Kidney epithelial cell (primary cell): Measurements from ENCODE around the gene ADGB. TPM values are rescaled to one million over a fixed set of nuclear protein-coding genes. Genes with fewer than 3 reads are reported as not detected.

ENCODE experiments used
- DNase-seq: peaks from one replicate; pipeline ENCODE4 v3.0.0-alpha.2; 2010; ENCODE audit warnings: low read depth
- H3K27me3 ChIP-seq: 2 replicates; pipeline ENCODE4 v1.6.0; 2011; ENCODE audit warnings: low read length; ENCODE audit not compliant: control insufficient read depth, insufficient read depth
- H3K36me3 ChIP-seq: 2 replicates; pipeline ENCODE4 v1.5.1; 2011; ENCODE audit warnings: low read length; ENCODE audit not compliant: control insufficient read depth, insufficient read depth
- H3K4me3 ChIP-seq: 2 replicates; pipeline ENCODE4 v1.5.1; 2011; ENCODE audit warnings: low read depth, mild to moderate bottlenecking, control low read depth, low read length
- total RNA-seq: library from RNA; depleted of rRNA; stranded (reverse); fragments of >200 nt; gene quantifications from 2 replicates; pipeline ENCODE4 v1.2.3, GENCODE V29; 2015
- TF ChIP-seq, protein P1 (sequence below): IDR thresholded peaks from 2 replicates; pipeline ENCODE4 v1.5.1; 2011; ENCODE audit warnings: mild to moderate bottlenecking, moderate library complexity, low read length, control low read depth, inconsistent platforms; ENCODE audit not compliant: insufficient read depth, poor library complexity, severe bottlenecking

Gene ADGB
- total RNA-seq, 1 donor from 2014 or later = not detected

DNA sequence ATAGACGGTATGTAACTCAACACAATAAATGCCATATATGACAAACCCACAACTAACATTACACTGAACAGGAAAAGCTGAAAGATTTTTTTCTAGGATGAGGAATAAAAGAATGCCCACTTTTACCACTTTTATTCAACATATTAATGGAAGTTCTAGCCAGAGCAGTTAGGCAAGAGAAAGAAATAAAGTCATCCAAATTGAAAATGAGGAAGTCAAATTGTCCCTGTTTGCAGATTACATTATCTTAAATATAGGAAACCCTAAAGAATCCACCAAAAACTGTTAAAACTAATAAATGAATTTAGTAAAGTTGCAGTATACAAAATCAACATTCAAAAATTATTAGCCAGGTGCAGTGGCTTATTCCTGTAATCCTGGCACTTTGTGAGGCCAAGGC is 24.6 kb upstream of the ADGB start:
- no peaks in the 10 kb centered on the region for H3K36me3 ChIP-seq
- no peak for DNase-seq
- no peak overlapping the region for H3K4me3 ChIP-seq
- no peaks in the 10 kb centered on the region for H3K27me3 ChIP-seq
- TF ChIP-seq, protein P1, sequence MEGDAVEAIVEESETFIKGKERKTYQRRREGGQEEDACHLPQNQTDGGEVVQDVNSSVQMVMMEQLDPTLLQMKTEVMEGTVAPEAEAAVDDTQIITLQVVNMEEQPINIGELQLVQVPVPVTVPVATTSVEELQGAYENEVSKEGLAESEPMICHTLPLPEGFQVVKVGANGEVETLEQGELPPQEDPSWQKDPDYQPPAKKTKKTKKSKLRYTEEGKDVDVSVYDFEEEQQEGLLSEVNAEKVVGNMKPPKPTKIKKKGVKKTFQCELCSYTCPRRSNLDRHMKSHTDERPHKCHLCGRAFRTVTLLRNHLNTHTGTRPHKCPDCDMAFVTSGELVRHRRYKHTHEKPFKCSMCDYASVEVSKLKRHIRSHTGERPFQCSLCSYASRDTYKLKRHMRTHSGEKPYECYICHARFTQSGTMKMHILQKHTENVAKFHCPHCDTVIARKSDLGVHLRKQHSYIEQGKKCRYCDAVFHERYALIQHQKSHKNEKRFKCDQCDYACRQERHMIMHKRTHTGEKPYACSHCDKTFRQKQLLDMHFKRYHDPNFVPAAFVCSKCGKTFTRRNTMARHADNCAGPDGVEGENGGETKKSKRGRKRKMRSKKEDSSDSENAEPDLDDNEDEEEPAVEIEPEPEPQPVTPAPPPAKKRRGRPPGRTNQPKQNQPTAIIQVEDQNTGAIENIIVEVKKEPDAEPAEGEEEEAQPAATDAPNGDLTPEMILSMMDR = no peak

DNA sequence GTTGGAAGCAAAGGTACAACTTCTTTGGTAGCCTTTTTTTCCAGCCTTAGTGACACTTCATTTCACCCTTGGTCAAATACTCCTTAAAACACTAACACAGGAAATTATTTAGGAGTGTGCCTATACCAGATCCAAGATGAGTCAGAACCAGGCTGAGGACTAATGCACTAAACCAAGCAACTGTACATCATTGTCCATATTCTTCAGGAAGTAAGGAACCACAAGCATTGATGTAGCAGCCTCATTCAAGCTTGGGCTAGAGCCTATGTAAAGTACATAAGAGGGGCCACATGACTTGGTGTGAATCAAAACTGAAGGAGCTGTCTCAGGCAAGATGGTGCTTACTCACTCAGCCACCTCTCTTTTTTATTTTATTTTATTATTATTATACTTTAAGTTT is 20.7 kb upstream of the ADGB start:
- DNase-seq = no peak
- no peaks in the 10 kb centered on the region for H3K27me3 ChIP-seq
- TF ChIP-seq, protein P1 = no peak
- H3K4me3 ChIP-seq = no peak overlapping the region
- no peaks in the 10 kb centered on the region for H3K36me3 ChIP-seq

- Histone ChIP-seq H3K27me3 (no peaks in the 10 kb centered on the region), H3K4me3 (no peak overlapping the region), H3K36me3 (no peaks in the 10 kb centered on the region)
- TF ChIP-seq, protein P1 = no peak
- no peak for DNase-seq
Measured at GRCh38 chr6:146581968-146582367, 16.8 kb upstream of the ADGB start.

DNA sequence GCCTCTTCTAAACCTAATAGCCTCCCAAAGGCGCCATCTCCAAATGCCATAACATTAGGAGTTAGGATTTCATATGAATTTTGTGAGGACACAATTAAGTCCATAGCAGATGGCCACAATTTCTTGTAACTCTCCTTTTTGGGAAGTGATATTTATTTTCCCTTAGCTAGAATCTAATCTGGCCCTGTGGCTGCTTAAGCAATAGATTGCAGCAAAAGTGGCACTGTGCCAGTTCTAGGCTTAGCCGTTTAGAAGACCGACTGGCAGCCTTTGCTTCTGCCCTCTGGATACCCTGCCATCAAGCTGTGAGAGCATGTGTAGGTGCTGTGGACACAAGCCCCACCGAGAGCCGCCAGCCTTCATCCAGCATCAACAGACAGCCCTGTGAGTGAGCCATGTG is 15.9 kb upstream of the ADGB start:
- no peak for DNase-seq
- Histone ChIP-seq H3K4me3 (no peak overlapping the region), H3K36me3 (no peaks in the 10 kb centered on the region), H3K27me3 (no peaks in the 10 kb centered on the region)
- TF ChIP-seq, protein P1 = no peak

GRCh38 chr6:146583966-146584365 is 14.8 kb upstream of the ADGB start:
- Histone ChIP-seq H3K36me3 (no peaks in the 10 kb centered on the region), H3K27me3 (no peaks in the 10 kb centered on the region), H3K4me3 (no peak overlapping the region)
- TF ChIP-seq, protein P1 = no peak
- DNase-seq = no peak

DNA sequence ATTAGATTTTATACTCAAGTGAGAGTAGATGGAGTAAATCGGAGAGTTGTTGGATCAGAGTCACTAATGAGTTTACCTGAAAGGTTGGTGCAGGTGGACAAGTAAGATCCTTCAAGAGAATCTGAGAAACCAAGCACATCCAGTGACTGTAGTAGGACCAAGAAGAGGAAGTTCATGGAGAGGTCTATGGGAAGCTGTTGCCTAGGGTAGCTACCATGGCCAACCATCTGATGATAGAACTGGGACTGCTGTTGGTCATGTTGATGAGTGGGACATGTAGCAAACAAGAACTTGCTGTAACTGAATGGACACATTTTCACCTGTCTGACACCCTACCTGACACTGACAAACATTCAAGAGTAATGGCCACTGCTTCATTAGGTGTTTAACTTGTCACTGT is 11.3 kb upstream of the ADGB start:
- DNase-seq = no peak
- Histone ChIP-seq H3K36me3 (no peaks in the 10 kb centered on the region), H3K4me3 (no peak overlapping the region), H3K27me3 (no peaks in the 10 kb centered on the region)
- TF ChIP-seq, protein P1 = no peak
